ENCODE results near the gene UBE3B. TPM values are rescaled to one million over a fixed set of nuclear protein-coding genes. Genes with fewer than 3 reads are reported as not detected.

Gene UBE3B
- total RNA-seq, 1 donor from 2014 or later: 36.9 TPM

GRCh38 chr12:109577311-109577710, 99.9 kb downstream of the UBE3B start:
- CTCF ChIA-PET: no interaction called here
- POLR2A ChIA-PET: no interaction called here
- Mint-ChIP-seq H3K36me3 (ENCODE audit: low read depth) (peaks cover 67% of the 10 kb centered on the region), H3K27me3 (no peaks in the 10 kb centered on the region), H3K9me3 (no peaks in the 10 kb centered on the region), H3K4me1 (peaks cover 22% of the 10 kb centered on the region), H3K4me3 (no peak overlapping the region), H3K27ac (no peak overlapping the region)
- DNase-seq: no peak
- ATAC-seq (ENCODE audit: low read depth): no peak
- intact Hi-C loops (cut with micrococcal nuclease): loop anchor here (10.0 kb wide), 2 partner anchors 1013 to 1673 kb away; partner anchors contain the start of genes ISCU and SART3
- no peak for TF ChIP-seq CTCF (IDR thresholded peaks at IDR 0.05)

GRCh38 chr12:109578330-109578927, 101.0 kb downstream of the UBE3B start:
- ChIA-PET POLR2A (no interaction called here), CTCF (no interaction called here)
- Mint-ChIP-seq H3K9me3 (no peaks in the 10 kb centered on the region), H3K4me1 (peaks cover 14% of the 10 kb centered on the region), H3K27ac (no peak overlapping the region), H3K36me3 (ENCODE audit: low read depth) (peaks cover 64% of the 10 kb centered on the region), H3K4me3 (no peak overlapping the region), H3K27me3 (no peaks in the 10 kb centered on the region)
- no peak for DNase-seq
- no peak for ATAC-seq (ENCODE audit: low read depth)
- intact Hi-C loops (cut with micrococcal nuclease): loop anchor here (10.0 kb wide), 2 partner anchors 1014 to 1674 kb away; partner anchors contain the start of genes ISCU and SART3
- no peak for TF ChIP-seq CTCF (IDR thresholded peaks at IDR 0.05)

GRCh38 chr12:109579639-109580038, 102.2 kb downstream of the UBE3B start:
- no peaks in the 10 kb centered on the region for H3K27me3 Mint-ChIP-seq
- no peak for TF ChIP-seq CTCF (IDR thresholded peaks at IDR 0.05)
- ATAC-seq (ENCODE audit: low read depth): no peak
- POLR2A ChIA-PET: no interaction called here
- no peak overlapping the region for H3K27ac Mint-ChIP-seq
- H3K4me1 Mint-ChIP-seq: peaks cover 3% of the 10 kb centered on the region
- no peak overlapping the region for H3K4me3 Mint-ChIP-seq
- H3K9me3 Mint-ChIP-seq: no peaks in the 10 kb centered on the region
- CTCF ChIA-PET: no interaction called here
- intact Hi-C loops (cut with micrococcal nuclease): loop anchor here (10.0 kb wide), 2 partner anchors 1015 to 1675 kb away; partner anchors contain the start of genes ISCU and SART3
- H3K36me3 Mint-ChIP-seq (ENCODE audit: low read depth): peaks cover 69% of the 10 kb centered on the region
- no peak for DNase-seq

- TF ChIP-seq CTCF (IDR thresholded peaks at IDR 0.05): no peak
- DNase-seq (no peak), ATAC-seq (ENCODE audit: low read depth) (no peak)
- ChIA-PET CTCF (interaction anchor here (1.3 kb wide), 1 partner anchor 18 kb away, joined by 3 read pairs; no protein-coding TSS in a partner anchor), POLR2A (no interaction called here)
- Mint-ChIP-seq H3K4me1 (no peaks in the 10 kb centered on the region), H3K4me3 (no peak overlapping the region), H3K27ac (no peak overlapping the region), H3K36me3 (ENCODE audit: low read depth) (peaks cover 73% of the 10 kb centered on the region), H3K9me3 (no peaks in the 10 kb centered on the region), H3K27me3 (no peaks in the 10 kb centered on the region)
- intact Hi-C loops (cut with micrococcal nuclease): no loop called here
Observed at GRCh38 chr12:109580272-109580671, 102.8 kb downstream of the UBE3B start.

GRCh38 chr12:109580684-109581333, 103.4 kb downstream of the UBE3B start:
- POLR2A ChIA-PET: no interaction called here
- intact Hi-C loops (cut with micrococcal nuclease): no loop called here
- Mint-ChIP-seq H3K4me1 (no peaks in the 10 kb centered on the region), H3K27me3 (no peaks in the 10 kb centered on the region), H3K9me3 (no peaks in the 10 kb centered on the region), H3K36me3 (ENCODE audit: low read depth) (peaks cover 70% of the 10 kb centered on the region), H3K4me3 (no peak overlapping the region), H3K27ac (no peak overlapping the region)
- ATAC-seq (ENCODE audit: low read depth): no peak
- CTCF ChIA-PET: interaction anchor here (1.3 kb wide), 1 partner anchor 17 kb away, joined by 3 read pairs; no protein-coding TSS in a partner anchor
- no peak for TF ChIP-seq CTCF (IDR thresholded peaks at IDR 0.05)
- DNase-seq: no peak

Data from activated B cell treated with CpG ODN at 0.5 μM for 24 hours (primary cell).